Fibroblast of lung (primary cell): ENCODE data around the gene PTPRM. TPM values are rescaled to one million over a fixed set of nuclear protein-coding genes. Genes with fewer than 3 reads are reported as not detected.

Experiments used
- DNase-seq, 2 donors: peaks; one replicate each; pipeline versions ENCODE4 v3.0.0 to v3.0.0-alpha.2; 2010; ENCODE audit warnings: low read depth in 2 of 2
- H2AFZ ChIP-seq: 2 replicates; pipeline ENCODE4 v1.5.1; 2012; ENCODE audit warnings: low read length, control low read depth, inconsistent platforms
- H3K27ac ChIP-seq: 2 replicates; pipeline ENCODE4 v1.5.1; 2011; ENCODE audit warnings: low read length, control low read depth; ENCODE audit not compliant: insufficient read depth
- H3K27me3 ChIP-seq: 2 replicates; pipeline ENCODE4 v1.5.1; 2011; ENCODE audit warnings: mild to moderate bottlenecking, low read length; ENCODE audit not compliant: control insufficient read depth, insufficient read depth
- H3K36me3 ChIP-seq: 2 replicates; pipeline ENCODE4 v1.5.1; 2011; ENCODE audit warnings: low read length; ENCODE audit not compliant: control insufficient read depth, insufficient read depth
- H3K4me1 ChIP-seq: 2 replicates; pipeline ENCODE4 v1.5.1; 2011; ENCODE audit warnings: low read length; ENCODE audit not compliant: control insufficient read depth, insufficient read depth; ENCODE audit errors: extremely low read depth
- H3K4me2 ChIP-seq: 2 replicates; pipeline ENCODE4 v1.5.1; 2011; ENCODE audit warnings: low read length, control low read depth; ENCODE audit not compliant: insufficient read depth; ENCODE audit errors: extremely low read depth
- H3K4me3 ChIP-seq, 4 experiments: fragments of 200-600 bp in 1 of 4; sonication (generic) in 1 of 4; replicated peaks in 1 of 4; 2 replicates each; pipeline ENCODE4 v1.5.1; 2011 to 2016; ENCODE audit warnings: low read length in 4 of 4, low read depth in 3 of 4, mild to moderate bottlenecking in 3 of 4, control low read depth in 2 of 4, inconsistent platforms in 1 of 4, mixed read lengths in 1 of 4; ENCODE audit not compliant: insufficient read depth in 1 of 4; ENCODE audit errors: control extremely low read depth in 1 of 4
- H3K79me2 ChIP-seq: 2 replicates; pipeline ENCODE4 v1.5.1; 2012; ENCODE audit warnings: mild to moderate bottlenecking, low read length, inconsistent platforms; ENCODE audit not compliant: control insufficient read depth, insufficient read depth
- H3K9ac ChIP-seq: 2 replicates; pipeline ENCODE4 v1.5.1; 2011; ENCODE audit warnings: mild to moderate bottlenecking, low read length, control low read depth; ENCODE audit not compliant: insufficient read depth
- H3K9me3 ChIP-seq: 2 replicates; pipeline ENCODE4 v1.5.1; 2012; ENCODE audit warnings: low read depth, low read length; ENCODE audit not compliant: control insufficient read depth, insufficient read depth
- H4K20me1 ChIP-seq: 2 replicates; pipeline ENCODE4 v1.5.1; 2011; ENCODE audit warnings: low read length; ENCODE audit not compliant: control insufficient read depth, insufficient read depth; ENCODE audit errors: extremely low read depth
- EZH2 ChIP-seq: IDR thresholded peaks from 2 replicates; pipeline ENCODE4 v1.5.1; 2012; ENCODE audit warnings: low read length, control low read depth, mild to moderate bottlenecking; ENCODE audit errors: missing control alignments
- polyA plus RNA-seq, 2 donors: library from polyadenylated mRNA; depleted of rRNA in 1 of 2; stranded (reverse) in 1 of 2; unstranded in 1 of 2; fragments of >200 nt; gene quantifications; 2 replicates each; pipeline ENCODE4 v1.2.1, GENCODE V29; 2011 to 2012; ENCODE audit warnings: missing spikeins in 1 of 2
- total RNA-seq: library from RNA; depleted of rRNA; stranded (reverse); fragments of >200 nt; gene quantifications from 2 replicates; pipeline ENCODE4 v1.2.1, GENCODE V29; 2014
- TF ChIP-seq, protein P1 (sequence below), 2 donors: IDR thresholded peaks in 1 of 2; conservative IDR thresholded peaks in 1 of 2; 1 replicate in 1 of 2; 2 replicates in 1 of 2; pipeline ENCODE4 v1.5.1; 2011 to 2012; ENCODE audit warnings: low read length in 2 of 2, control low read depth in 1 of 2, inconsistent platforms in 1 of 2, low read depth in 1 of 2, mild to moderate bottlenecking in 1 of 2

The PTPRM gene
- total and polyA plus RNA-seq, 2 donors (not counting 1 experiment from before 2014, with no cell fraction given), result 86.6 to 87.0 TPM

DNA sequence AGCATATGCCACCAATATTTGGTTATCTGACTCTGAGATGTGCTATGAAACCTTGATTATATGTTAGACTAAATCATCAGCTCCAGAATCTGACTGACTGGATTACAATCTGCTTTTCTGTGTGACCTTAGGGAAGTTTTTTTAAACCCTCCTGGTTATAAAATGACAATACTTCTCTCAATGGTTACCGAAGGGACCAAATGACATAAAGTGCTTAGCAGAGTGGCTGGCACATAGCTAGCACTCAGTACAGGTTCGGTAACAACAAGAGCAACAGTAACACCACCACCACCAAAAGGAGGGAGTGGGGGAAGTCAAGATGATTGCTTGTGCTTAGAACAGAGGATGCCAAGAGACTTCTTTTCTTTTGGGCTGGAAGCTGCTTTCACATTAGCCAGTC lies 306.2 kb downstream of the PTPRM start:
- Histone ChIP-seq H3K4me3 (no peak overlapping the region), H3K27me3 (no peaks in the 10 kb centered on the region), H3K4me1 (no peaks in the 10 kb centered on the region), H3K9ac (no peak overlapping the region), H3K79me2 (no peaks in the 10 kb centered on the region), H3K9me3 (no peaks in the 10 kb centered on the region), H2AFZ (no peak overlapping the region), H3K36me3 (no peaks in the 10 kb centered on the region), H3K4me2 (no peak overlapping the region), H4K20me1 (no peaks in the 10 kb centered on the region), H3K27ac (no peak overlapping the region)
- no peak for DNase-seq
- TF ChIP-seq EZH2, result no peak
- TF ChIP-seq, protein P1, sequence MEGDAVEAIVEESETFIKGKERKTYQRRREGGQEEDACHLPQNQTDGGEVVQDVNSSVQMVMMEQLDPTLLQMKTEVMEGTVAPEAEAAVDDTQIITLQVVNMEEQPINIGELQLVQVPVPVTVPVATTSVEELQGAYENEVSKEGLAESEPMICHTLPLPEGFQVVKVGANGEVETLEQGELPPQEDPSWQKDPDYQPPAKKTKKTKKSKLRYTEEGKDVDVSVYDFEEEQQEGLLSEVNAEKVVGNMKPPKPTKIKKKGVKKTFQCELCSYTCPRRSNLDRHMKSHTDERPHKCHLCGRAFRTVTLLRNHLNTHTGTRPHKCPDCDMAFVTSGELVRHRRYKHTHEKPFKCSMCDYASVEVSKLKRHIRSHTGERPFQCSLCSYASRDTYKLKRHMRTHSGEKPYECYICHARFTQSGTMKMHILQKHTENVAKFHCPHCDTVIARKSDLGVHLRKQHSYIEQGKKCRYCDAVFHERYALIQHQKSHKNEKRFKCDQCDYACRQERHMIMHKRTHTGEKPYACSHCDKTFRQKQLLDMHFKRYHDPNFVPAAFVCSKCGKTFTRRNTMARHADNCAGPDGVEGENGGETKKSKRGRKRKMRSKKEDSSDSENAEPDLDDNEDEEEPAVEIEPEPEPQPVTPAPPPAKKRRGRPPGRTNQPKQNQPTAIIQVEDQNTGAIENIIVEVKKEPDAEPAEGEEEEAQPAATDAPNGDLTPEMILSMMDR (conservative IDR thresholded peaks at IDR 0.05 in 1 of 2, IDR thresholded peaks at IDR 0.05 in 1 of 2; ENCODE audit: low read depth in 1 of 2, low read length in 2 of 2), result no peak

DNA sequence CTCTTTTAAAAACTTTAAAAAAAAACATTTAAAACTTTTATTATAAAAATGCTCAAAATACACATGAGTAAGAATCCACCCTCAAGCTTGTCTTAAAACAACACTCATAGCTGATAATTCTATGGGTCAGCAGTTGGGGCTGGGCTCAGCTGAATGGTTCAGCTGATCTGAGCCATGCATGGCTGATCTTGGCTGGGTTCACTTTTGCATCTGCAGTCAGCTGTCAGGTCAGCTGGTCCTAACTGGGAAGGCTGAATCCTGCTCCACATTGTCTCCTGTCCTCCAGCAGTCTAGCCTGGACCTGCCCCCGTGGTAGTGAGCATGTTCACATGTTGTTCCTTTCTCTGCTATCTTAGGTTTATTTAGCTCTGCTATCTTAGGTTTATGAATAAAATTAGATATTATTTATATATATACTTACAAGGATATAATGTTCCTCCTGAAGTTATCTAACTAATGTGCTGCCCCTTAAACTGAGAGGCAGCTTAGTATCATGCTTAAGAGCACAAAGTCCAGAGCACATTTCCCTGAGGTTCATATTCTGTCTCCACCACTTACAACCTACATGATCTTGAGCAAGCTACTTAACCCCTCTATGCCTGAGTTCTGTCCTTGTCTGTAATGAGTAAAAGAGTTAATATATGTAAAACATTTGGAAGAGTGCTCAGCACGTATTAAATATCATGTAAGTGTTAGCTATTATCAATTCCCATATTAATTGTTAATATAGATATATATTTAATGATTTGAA lies 309.4 kb downstream of the PTPRM start:
- no peak overlapping the region for H3K9ac ChIP-seq
- H3K4me1 ChIP-seq, result no peaks in the 10 kb centered on the region
- TF ChIP-seq EZH2, result no peak
- TF ChIP-seq, protein P1 (conservative IDR thresholded peaks at IDR 0.05 in 1 of 2, IDR thresholded peaks at IDR 0.05 in 1 of 2; ENCODE audit: low read depth in 1 of 2, low read length in 2 of 2), result no peak
- no peak overlapping the region for H3K4me2 ChIP-seq
- H3K79me2 ChIP-seq, result no peaks in the 10 kb centered on the region
- no peaks in the 10 kb centered on the region for H4K20me1 ChIP-seq
- no peak for DNase-seq
- H3K27me3 ChIP-seq, result no peaks in the 10 kb centered on the region
- H2AFZ ChIP-seq, result no peak overlapping the region
- H3K4me3 ChIP-seq, result no peak overlapping the region
- no peaks in the 10 kb centered on the region for H3K9me3 ChIP-seq
- H3K36me3 ChIP-seq, result no peaks in the 10 kb centered on the region
- H3K27ac ChIP-seq, result no peak overlapping the region

DNA sequence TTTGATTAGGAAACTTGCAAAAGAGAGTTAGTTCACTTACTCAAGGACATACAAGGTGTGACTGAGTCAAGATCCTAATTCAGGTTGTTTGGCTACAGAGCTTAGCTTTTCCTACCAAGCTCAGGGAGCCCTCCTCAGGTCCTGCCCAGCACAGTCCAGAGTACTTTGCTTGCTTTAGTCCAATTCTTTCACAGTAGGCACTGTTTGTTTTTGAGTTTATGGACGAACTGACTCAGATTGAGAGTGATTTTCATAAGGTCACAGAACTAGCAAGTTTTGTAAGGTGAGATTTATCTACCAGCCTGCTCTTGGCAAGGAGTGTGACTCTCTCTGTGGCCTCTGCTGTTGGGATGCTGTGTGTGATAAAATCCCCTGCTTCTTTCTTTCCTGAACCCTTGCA lies 310.5 kb downstream of the PTPRM start:
- H3K27ac ChIP-seq, result no peak overlapping the region
- DNase-seq, result no peak
- H3K4me2 ChIP-seq, result no peak overlapping the region
- H3K9ac ChIP-seq, result no peak overlapping the region
- no peaks in the 10 kb centered on the region for H3K27me3 ChIP-seq
- H4K20me1 ChIP-seq, result no peaks in the 10 kb centered on the region
- no peak overlapping the region for H3K4me3 ChIP-seq
- TF ChIP-seq, protein P1 (conservative IDR thresholded peaks at IDR 0.05 in 1 of 2, IDR thresholded peaks at IDR 0.05 in 1 of 2; ENCODE audit: low read depth in 1 of 2, low read length in 2 of 2), result no peak
- TF ChIP-seq EZH2, result no peak
- no peaks in the 10 kb centered on the region for H3K9me3 ChIP-seq
- no peak overlapping the region for H2AFZ ChIP-seq
- H3K4me1 ChIP-seq, result no peaks in the 10 kb centered on the region
- H3K36me3 ChIP-seq, result no peaks in the 10 kb centered on the region
- no peaks in the 10 kb centered on the region for H3K79me2 ChIP-seq
